GM21390 (cell line): ENCODE data around the gene TMEM87A.
A peak's percentile ranks its signal among the peaks of the same experiment; 100 is the strongest.
"Not testable (repeated sequence)": the region's sequence is repeated elsewhere in the genome, so short reads cannot be mapped to it uniquely, and the experiment has no call there.

ENCODE experiments used
- ATAC-seq: cut with Tn5 transposase; IDR thresholded peaks from one replicate; pipeline ENCODE4 v1.9.1; 2021; ENCODE audit not compliant: unreplicated experiment

Gene TMEM87A, protein sequence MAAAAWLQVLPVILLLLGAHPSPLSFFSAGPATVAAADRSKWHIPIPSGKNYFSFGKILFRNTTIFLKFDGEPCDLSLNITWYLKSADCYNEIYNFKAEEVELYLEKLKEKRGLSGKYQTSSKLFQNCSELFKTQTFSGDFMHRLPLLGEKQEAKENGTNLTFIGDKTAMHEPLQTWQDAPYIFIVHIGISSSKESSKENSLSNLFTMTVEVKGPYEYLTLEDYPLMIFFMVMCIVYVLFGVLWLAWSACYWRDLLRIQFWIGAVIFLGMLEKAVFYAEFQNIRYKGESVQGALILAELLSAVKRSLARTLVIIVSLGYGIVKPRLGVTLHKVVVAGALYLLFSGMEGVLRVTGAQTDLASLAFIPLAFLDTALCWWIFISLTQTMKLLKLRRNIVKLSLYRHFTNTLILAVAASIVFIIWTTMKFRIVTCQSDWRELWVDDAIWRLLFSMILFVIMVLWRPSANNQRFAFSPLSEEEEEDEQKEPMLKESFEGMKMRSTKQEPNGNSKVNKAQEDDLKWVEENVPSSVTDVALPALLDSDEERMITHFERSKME

DNA sequence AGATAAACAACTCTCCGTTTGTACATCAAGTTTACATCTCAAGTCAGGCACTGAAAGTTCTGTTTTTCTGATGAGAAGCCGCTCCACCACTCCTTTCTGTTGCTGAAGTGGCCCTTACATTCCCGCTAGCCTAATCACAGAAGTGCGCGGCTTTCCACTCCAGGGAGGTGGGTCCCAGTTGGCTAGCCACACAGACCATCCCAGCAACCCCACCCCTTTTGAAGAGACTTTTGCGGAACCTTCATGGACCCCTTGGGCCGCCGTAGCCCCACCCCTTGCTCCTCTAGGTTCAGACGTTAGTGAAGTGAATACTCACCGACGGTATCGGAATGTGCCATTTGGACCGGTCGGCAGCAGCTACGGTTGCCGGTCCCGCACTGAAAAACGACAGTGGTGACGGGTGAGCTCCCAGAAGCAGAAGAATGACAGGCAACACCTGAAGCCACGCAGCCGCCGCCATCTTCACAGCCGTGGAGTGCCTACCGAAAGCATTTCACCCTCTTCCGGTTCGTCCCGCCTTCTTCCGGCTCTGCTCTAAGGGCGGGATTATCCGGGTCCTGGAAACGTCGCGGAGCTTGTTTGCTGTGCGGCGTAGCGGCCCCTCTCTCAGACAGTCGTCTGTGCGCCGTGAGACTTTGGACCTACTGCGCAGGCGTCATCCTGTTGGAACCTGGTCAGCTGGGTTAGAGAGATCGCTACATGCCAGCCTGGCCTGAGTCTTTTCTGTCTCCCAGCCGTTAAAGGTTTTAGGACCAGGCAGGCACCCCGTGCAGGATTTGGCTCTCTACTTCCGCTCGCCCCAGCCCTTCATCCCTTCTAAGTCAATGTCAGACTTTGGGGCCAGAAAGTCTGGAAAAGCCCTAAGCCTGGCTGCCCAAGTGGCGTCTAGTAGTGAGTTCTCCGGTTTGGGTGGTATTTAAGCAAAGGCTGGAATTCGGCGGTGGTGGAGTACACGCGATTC lies at the start of gene TMEM87A, which contains the start of gene GANC:
Gene TMEM87A, minus strand, starts transcription at position 495 of the 961 bp plus-strand sequence. Its CDS starts 35 bp downstream, at position 460.
Gene GANC, plus strand, starts transcription at position 263 of the 961 bp plus-strand sequence. CDS start 1,281 bp downstream, outside the sequence.
- ATAC-seq, result peak; percentile 87

DNA sequence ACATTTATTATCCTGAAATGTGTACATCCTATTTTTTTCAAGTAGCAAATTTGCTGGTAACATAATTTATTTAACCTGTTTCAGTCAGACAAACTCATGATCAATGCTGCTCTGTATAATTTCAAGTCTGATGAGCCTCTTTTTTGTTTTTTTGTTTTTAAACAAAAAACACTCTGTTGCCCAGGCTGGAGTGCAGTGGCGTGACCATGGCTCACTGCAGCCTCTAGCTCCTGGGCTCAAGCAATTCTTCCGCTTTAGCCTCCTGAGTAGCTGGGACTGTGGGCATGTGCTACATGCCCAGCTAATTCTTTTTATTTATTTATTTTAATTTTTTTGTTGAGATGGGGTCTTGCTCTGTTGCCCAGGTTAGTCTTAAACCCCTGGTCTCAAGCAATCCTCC lies 46.0 kb upstream of the TMEM87A start:
- no peak for ATAC-seq

- not testable (repeated sequence) for ATAC-seq
Observed at GRCh38 chr15:42316282-42316805, 43.1 kb upstream of the TMEM87A start.

- ATAC-seq, result no peak
Observed at GRCh38 chr15:42315521-42315920, 42.3 kb upstream of the TMEM87A start.

DNA sequence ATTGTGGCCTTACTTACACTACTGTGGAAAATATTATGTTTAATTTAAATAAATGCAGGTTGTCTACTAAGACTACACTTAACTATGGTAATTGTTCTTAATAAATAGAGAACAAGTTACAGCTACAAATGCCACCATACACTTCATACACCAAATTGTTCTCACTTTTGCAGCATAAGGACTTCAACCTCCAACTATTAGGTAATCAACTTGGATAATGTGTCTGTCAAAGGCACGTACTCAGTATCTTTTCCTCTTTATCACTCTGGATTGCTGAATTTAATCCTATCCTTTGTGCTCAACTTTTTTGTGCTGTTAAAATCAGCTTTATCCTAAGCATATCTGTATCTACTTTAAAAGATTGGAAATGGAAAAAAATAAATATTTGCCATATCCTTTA lies 41.6 kb upstream of the TMEM87A start:
- ATAC-seq, result no peak

DNA sequence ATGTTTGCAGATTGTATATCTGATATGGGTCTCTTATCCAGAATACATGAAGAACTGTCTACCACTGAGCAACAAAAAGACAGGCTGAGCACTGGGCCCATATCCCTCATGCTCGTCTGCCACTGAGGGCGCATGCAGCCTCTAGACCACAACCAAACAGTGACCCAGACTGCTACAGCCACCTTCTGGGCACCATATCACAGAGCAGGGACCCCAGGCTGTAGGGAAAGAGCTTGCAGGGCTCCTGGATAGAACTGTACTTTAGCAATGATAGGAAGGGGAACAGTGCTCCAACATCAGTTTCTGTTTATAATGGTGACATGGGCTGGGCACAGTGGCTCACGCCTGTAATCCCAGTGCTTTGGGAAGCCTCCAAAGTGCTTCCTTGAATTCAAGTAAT lies 40.2 kb upstream of the TMEM87A start:
- ATAC-seq, result no peak

- ATAC-seq, result no peak
Observed at GRCh38 chr15:42306681-42307080, 33.4 kb upstream of the TMEM87A start.

GRCh38 chr15:42301004-42301403 lies 27.8 kb upstream of the TMEM87A start:
- ATAC-seq, result not testable (repeated sequence)

DNA sequence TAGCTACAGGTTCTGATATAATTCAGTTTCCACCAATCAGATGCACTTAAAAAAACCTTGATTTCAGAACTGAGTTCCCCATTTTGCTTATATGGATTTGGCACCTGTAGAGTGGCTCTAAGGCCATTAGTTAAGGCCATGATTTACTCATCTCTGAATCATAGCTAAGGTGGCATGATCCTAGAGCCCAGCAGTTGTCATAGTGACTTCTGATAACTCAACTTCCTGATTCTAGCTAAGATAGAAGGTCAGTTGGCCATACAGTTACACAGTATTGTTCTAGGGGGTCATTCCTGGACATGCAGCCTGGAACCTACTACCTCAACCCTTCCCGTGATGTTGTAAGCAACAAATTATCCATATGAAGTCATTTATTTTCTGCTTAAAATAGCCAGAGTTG lies 15.9 kb upstream of the TMEM87A start:
- ATAC-seq, result no peak

GRCh38 chr15:42287931-42288330 lies 14.7 kb upstream of the TMEM87A start:
- no peak for ATAC-seq

- ATAC-seq, result no peak
Observed at GRCh38 chr15:42286445-42287029, 13.3 kb upstream of the TMEM87A start.

GRCh38 chr15:42285034-42285433 lies 11.8 kb upstream of the TMEM87A start:
- ATAC-seq, result no peak

DNA sequence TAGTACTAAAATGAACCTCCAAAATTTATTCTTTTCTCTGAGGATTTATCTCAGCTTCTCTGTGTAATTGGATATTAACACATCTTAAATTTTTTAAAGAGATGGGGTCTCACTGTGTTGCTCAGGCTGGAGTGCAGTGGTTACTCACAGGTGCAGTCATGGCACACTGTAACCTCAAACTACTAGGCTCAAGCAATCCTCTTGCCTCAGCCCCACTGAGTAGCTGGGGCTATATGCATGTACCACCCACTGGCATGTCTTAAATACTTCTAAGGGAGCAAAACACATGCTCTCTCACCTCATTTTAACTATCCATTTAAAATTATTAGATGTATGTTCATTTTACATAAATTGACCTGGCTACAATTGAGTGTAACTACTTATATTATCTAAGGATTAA lies 11.3 kb upstream of the TMEM87A start:
- no peak for ATAC-seq

DNA sequence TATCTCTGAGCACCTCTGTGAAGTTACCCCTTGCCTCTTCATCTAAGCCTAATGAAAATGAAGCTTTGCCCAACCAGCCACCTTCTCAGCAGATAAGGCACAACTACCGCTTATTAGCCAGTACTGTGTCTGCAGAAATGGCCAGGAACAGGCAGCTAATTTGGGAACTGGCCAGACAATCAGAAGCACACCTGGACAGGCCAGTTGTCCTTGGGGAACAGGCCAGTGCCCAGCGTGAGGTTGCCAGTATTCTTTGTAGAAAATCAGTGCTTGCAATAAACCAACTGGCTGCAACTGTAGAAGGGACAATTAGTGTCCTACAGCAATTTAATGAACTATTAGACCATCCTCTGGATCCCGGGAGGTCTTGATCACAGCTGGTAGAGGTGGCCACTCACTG lies 10.4 kb upstream of the TMEM87A start:
- ATAC-seq, result no peak

GRCh38 chr15:42282926-42283325 lies 9.7 kb upstream of the TMEM87A start:
- ATAC-seq, result no peak

GRCh38 chr15:42282344-42282743 lies 9.1 kb upstream of the TMEM87A start:
- ATAC-seq, result no peak

- ATAC-seq, result no peak
Observed at GRCh38 chr15:42279234-42279723, 6.0 kb upstream of the TMEM87A start.

DNA sequence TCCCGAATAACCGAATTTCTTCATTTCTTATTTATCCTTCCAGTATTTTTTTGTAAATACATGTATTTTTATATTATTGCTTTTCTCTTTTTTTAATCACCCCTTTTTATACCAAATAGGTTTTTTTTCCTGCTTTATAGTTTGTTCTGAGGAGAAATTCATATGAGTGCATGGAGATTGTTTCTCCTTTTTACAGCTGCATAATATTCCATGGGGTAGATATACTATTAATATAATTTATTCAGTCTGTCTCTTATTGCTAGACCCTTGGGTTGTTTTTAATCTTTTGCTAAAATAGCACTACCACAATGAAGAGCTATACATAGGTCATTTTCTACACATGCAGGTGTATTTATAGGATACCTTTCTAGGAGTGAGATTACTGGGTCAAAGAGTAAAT lies 3.5 kb upstream of the TMEM87A start:
- ATAC-seq, result no peak

DNA sequence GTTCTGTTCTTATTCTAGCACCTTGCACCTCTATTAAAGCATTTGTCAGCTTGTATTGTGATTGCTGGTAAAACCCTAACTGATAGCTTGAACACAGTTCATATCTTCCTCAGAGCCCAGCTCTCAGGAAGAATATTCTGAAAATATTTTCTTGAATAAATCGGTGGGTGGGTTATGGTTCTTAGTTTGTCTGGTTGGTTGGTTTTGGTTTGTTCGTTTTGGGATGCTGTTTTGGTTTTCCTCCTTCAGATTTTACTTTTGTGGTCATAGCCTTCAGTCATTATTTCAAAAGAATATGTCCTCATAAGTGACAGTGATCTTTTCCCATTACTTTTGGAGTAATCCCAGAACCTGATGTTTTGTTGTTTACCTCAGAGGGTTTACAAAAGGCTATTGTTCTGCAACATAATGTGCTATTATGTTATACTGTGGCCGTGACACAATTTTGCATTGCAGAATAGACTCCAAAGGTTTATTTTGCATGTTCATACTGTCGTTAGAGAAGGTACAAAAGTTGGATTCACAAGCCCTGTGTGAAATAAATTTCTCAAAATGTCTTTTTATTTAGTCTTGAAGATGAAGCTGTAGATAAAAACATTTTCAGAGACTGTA lies 2.7 kb upstream of the TMEM87A start:
- no peak for ATAC-seq

DNA sequence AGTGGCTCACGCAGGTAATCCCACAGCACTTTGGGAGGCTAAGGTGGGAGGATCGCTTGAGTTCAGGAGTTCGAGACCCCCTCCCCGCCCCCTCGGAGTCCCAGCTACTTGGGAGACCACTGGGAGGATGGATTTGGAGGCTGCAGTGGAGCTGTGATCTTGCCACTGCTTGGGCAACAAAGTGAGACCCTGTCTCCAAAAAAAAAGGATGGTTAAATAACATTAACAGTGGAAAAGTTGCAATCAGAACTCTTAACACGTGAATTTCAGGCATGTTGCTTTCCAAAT lies 1.4 kb upstream of the TMEM87A start:
- ATAC-seq, result no peak
